Epithelial cell of proximal tubule (primary cell): ENCODE results near the gene ZNF239. TPM values are rescaled to one million over a fixed set of nuclear protein-coding genes. Genes with fewer than 3 reads are reported as not detected.
"Not testable (repeated sequence)": the region's sequence is repeated elsewhere in the genome, so short reads cannot be mapped to it uniquely, and the experiment has no call there.

ENCODE experiments used
- DNase-seq: peaks from one replicate; pipeline ENCODE4 v3.0.0-alpha.2; 2011; ENCODE audit warnings: low read depth
- H3K4me3 ChIP-seq: 2 replicates; pipeline ENCODE4 v1.5.1; 2011; ENCODE audit warnings: low read depth, mild to moderate bottlenecking, low read length
- total RNA-seq: library from RNA; depleted of rRNA; stranded (reverse); fragments of >200 nt; gene quantifications from 2 replicates; pipeline ENCODE4 v1.2.3, GENCODE V29; 2015
- TF ChIP-seq, protein P1 (sequence below): conservative IDR thresholded peaks from 2 replicates; pipeline ENCODE4 v1.5.1; 2012; ENCODE audit warnings: low read depth, mild to moderate bottlenecking, low read length

Gene ZNF239
- total RNA-seq, 1 donor from 2014 or later, result 4.4 TPM

GRCh38 chr10:43595739-43596298 is 21.4 kb upstream of the ZNF239 start:
- no peak overlapping the region for H3K4me3 ChIP-seq
- no peak for DNase-seq
- TF ChIP-seq, protein P1, sequence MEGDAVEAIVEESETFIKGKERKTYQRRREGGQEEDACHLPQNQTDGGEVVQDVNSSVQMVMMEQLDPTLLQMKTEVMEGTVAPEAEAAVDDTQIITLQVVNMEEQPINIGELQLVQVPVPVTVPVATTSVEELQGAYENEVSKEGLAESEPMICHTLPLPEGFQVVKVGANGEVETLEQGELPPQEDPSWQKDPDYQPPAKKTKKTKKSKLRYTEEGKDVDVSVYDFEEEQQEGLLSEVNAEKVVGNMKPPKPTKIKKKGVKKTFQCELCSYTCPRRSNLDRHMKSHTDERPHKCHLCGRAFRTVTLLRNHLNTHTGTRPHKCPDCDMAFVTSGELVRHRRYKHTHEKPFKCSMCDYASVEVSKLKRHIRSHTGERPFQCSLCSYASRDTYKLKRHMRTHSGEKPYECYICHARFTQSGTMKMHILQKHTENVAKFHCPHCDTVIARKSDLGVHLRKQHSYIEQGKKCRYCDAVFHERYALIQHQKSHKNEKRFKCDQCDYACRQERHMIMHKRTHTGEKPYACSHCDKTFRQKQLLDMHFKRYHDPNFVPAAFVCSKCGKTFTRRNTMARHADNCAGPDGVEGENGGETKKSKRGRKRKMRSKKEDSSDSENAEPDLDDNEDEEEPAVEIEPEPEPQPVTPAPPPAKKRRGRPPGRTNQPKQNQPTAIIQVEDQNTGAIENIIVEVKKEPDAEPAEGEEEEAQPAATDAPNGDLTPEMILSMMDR, result no peak

GRCh38 chr10:43594944-43595589 is 20.7 kb upstream of the ZNF239 start:
- TF ChIP-seq, protein P1, result no peak
- H3K4me3 ChIP-seq, result no peak overlapping the region
- no peak for DNase-seq

GRCh38 chr10:43591303-43591904 is 17.0 kb upstream of the ZNF239 start:
- H3K4me3 ChIP-seq, result no peak overlapping the region
- TF ChIP-seq, protein P1, result no peak
- DNase-seq, result no peak

DNA sequence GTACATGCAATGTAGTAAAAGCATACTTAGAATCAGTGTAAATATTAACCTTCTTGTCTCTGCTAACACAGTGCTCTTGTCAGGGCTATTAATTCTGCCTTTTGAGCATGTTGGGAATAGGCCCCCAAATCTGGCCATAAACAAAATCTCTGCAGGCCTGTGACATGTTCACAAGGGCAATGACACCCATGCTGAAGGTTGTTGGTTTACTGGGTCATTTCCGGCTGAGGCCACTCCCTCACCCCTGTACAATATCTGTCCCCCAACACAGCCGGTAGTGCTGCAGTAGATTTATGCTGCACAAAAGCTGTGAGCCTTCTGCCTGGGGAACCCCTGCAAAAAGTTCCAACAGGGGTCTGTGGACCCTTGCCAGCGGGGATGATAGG is 12.3 kb upstream of the ZNF239 start:
- H3K4me3 ChIP-seq, result not testable (repeated sequence)

GRCh38 chr10:43585981-43586729 is 11.7 kb upstream of the ZNF239 start:
- TF ChIP-seq, protein P1, result no peak
- H3K4me3 ChIP-seq, result no peak overlapping the region
- DNase-seq, result no peak

More for the DNA sequence above, 12.3 kb upstream of the ZNF239 start:
- not testable (repeated sequence) for DNase-seq

DNA sequence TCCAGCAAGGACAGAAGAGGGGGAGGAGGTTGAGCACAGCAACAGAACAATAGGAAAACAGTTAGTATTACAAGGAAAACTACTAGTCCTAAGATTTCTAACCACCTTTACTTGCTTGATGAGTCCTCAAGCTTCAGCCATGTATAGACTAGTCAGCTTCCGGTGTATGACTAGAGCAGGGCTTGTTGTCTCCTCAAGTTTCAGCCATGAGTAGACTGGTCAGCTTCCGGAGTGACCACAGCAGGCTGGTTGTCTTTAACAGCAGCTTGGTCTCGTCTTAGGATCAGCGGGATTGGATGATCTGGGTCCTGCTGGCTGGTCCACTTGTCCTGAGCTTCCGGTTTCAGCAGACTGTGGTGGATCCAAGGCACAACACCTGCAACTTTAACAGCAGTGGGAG is 10.6 kb upstream of the ZNF239 start:
- H3K4me3 ChIP-seq, result no peak overlapping the region
- TF ChIP-seq, protein P1, result no peak
- no peak for DNase-seq

GRCh38 chr10:43584051-43584450 is 9.6 kb upstream of the ZNF239 start:
- no peak for DNase-seq
- TF ChIP-seq, protein P1, result no peak
- no peak overlapping the region for H3K4me3 ChIP-seq
